GM18873 (cell line): ENCODE data around the gene VTI1B.
"Not testable (repeated sequence)": the region's sequence is repeated elsewhere in the genome, so short reads cannot be mapped to it uniquely, and the experiment has no call there.

Experiments used
- ATAC-seq: cut with Tn5 transposase; IDR thresholded peaks from one replicate; pipeline ENCODE4 v1.9.1; 2021; ENCODE audit warnings: mild to moderate bottlenecking, moderate library complexity, moderate number of reproducible peaks; ENCODE audit not compliant: unreplicated experiment, low FRiP score

VTI1B gene

DNA sequence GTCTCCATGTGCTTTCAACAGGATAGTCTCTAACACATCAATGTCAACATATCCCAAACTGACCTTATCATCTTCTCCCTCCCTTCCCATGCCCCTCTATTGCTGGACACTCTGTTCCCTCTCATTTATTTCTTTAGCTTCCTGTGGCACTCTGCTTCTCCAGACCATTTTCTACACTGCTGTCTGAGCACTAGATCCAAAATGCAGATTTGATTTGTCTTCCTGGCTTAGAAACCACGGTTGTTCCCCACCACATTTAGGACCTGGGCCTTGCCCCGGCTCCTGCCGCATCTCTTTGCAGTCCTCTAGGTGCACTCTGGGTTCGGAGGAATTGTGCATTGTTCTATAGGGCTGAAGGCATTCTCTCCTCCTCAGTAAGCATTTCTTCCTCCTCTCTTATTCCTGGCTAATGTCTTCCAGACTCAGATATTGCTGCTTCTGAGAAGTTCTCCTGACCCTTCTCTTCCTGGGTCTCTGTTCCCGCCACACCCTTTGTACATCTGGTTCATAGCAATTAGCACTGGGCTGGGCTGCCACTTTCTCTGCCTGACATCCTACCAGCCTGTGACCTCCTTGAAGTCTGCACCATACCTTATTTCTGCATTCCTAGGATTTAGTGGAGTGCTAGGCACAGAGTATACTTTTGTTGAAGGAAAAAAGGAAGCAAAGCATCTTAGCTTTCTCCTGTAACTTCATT lies 40.8 kb downstream of the VTI1B start:
- no peak for ATAC-seq

DNA sequence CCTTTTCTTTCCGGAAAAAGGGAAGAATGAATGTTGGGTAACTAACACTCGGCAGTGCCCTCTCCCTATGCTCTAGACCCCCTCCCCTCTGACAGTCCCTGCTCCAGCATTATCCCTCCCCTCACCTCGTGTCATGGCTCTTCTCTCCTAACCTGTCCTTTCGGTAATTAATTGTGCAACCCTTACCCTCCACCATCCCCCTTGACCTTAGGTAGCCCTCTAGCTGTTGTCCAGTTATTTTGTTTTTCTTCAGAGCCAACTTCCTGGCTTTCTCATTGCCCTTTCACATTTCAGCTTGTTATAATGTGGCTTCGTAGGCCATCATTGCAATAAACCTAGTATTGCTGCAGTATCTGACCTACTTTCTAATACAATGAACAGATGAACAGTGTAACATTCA lies 43.5 kb downstream of the VTI1B start:
- no peak for ATAC-seq

DNA sequence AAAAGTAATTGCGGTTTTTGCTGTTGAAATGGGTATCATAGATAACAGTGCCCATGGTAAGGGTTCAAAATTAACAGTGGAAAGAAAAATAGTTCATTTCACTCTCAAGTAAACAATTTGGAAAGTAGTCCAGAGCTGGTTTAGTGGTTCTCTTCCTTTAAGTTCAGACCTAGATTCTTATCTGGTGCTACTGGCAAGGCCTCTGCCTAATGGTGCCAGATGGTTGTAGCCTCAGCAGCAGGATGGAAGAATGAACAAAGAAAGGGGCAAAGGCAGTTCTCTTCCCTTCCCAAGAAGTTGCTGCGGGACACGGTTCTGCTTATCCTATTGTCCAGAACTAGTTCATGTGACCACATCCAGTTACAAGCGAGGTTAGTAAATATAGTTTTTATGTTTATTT lies 44.2 kb downstream of the VTI1B start:
- ATAC-seq = no peak

DNA sequence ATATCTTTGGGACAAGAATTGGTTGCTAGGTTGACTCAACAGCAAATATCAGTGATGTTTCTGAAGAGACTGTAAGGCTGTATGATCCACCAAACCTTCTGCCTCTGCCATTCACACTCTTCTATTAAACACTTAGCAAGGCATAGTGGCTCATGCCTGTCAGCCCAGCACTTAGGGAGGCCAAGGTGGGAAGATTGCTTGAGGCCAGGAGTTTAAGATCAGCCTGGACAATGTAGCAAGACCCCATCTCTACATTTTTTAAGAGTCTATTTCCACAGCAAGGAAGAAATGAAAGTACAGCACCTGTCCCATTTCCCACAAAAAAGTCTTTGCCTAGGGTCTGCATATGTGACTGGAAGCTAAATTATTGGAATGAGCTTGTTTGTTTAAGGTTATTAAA lies 46.9 kb downstream of the VTI1B start:
- ATAC-seq = no peak

DNA sequence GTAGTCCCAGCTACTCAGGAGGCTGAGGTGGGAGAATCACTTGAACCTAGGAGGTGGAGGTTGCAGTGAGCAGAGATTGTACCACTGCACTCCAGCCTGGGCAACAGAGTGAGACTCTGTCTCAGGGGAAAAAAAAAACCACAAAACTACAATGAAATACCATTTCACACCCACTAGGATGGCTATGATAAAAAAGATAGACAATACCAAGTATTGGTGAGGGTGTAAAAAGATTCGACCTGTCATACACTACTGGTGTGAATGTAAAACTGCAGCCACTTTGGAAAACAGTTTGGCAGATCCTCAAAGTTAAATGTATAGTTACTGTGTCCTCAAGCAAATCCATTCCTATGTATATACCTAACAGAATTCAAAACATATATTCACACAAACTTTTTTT lies 48.3 kb downstream of the VTI1B start:
- not testable (repeated sequence) for ATAC-seq

DNA sequence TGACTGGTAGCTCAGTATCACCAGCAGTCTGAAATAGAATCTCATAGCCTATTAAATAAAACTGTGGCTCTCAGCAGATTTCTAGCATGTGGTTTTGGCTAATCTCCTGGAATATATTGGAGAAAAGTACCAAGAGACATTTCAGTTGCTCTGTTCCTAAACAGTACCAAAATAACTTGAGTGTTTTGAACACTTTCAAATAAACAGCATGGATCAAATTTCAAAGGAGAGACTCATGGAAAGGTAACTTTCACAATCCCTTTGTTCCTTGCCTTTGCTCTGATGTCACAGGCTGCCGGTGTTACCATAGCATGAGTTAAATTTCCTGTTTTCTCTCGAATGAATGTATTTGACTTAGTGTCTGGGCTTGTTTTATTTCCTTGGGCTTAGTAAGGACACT lies 51.3 kb downstream of the VTI1B start:
- no peak for ATAC-seq

DNA sequence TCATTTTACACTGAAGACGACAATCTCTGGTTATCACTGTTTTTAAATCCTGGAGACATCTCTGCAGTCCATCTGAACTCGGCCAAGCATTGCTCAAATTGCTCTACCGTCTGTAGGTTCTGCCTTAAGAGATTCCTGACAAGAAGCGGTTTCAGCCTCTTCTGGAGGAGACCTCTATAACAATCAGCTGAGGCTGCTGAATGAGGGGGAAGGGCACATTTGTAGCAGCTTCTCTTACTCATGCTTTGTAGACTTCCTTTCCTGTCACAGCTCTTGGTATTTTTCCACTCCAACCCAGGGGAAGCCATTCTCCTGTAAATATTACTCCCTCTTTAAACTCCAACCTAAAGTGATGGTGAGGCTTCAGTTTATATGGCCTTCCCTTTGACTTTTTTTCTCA lies 51.8 kb downstream of the VTI1B start:
- no peak for ATAC-seq

DNA sequence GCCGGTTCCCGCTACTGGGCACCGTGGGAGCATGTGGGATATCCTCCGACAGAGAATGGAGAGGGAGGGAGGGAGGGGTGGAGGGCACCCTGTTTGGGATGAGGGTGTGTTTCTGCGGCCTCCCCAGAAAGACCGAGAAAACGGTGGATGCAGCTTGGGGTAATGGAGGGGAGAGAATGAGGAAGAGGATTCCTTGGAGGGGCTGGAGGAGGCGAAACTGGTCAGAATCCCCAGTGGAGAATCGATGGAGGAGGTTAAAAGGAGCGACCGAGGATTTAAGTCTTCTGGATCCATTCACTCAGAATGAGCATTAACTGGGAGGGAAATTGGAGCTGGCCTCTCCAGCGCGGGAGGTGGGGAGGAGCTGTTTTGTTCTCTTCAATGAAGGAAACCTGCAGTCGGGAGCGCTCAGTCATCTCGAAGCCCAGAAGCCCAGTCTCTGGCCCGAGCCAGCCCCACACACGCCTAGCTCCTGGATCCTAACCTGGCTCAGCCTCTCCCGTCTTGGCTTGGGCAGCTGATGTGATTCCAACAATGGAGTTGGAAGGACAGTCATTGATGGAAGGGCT lies 54.1 kb downstream of the VTI1B start:
- no peak for ATAC-seq

DNA sequence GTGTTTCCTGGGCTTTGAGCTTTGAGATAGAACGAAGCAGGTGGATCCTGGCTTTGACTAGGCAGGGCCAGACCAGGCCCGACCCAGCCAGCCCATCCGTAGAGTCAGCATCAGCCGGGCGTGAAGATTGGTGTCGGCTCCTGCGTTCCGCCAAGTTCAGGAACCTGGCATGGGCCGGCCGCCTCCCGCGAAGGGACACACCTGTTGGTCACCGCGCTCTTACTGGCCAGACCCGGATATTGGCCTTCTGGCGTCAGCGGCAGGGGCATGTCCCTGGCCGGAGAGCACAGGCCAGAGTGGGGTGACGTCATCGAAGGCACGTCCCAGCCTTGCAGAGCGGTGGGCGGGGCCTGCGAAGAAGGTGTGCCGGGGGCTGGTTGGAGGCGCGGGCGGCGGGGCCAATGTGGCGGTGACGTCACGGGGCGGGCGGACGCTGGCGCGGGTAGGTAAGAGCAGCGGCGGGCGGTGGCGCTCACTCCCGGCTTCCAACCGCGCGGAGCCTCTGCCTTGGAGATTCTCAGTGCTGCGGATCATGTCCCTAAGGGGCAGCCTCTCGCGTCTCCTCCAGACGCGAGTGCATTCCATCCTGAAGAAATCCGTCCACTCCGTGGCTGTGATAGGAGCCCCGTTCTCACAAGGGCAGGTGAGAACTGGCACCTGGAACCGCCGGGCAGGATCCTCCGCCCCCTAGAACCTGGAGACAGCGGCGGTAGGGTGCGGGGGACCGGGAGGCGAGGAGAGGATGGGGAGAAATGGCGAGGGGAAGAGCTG lies 54.8 kb downstream of the VTI1B start, which contains the start of gene ARG2:
TSS of gene ARG2 (plus strand) at position 475 of the 771 bp plus-strand sequence. CDS start at position 533, 58 bp downstream.
- peak; percentile 90 for ATAC-seq

DNA sequence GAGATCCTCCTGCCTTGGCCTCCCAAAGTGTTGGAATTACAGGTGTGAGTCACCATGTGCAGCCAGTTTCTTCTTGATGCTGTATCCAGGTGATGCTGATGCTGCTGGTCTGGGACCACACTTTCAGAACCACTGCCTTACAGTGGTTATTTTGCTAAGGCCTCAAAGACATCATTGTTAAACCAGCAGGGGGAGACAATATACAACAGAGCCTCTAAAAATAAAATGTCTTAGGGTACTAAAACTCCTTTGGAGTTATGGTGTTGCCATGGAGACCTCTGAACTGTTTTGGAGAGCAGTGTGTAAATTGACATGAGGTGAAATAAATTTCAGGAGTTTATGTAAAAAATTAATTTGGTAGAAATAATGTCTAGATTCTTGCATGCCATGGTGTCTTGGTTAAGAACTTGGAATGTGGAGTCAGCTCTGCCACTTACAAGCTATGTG lies 55.8 kb downstream of the VTI1B start:
- no peak for ATAC-seq

DNA sequence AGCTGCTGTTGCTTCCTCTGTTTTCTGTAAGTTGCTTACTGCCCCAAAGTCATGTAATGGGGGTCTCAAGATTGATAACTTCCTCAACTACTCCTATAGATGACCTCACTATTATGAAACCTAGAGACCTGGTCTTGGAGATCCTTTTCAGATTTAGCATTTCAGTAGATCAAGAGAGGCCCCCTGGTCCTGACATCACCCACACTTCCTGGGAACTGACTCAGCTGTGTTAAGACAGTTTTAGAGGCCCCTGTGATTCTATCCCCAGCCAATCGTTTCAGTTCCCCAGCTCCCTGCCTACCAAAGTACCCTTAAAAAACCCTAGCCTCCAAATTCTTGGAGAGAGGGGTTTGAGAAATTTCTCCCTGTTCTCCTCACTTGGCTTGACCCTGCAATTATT lies 63.9 kb downstream of the VTI1B start:
- no peak for ATAC-seq

DNA sequence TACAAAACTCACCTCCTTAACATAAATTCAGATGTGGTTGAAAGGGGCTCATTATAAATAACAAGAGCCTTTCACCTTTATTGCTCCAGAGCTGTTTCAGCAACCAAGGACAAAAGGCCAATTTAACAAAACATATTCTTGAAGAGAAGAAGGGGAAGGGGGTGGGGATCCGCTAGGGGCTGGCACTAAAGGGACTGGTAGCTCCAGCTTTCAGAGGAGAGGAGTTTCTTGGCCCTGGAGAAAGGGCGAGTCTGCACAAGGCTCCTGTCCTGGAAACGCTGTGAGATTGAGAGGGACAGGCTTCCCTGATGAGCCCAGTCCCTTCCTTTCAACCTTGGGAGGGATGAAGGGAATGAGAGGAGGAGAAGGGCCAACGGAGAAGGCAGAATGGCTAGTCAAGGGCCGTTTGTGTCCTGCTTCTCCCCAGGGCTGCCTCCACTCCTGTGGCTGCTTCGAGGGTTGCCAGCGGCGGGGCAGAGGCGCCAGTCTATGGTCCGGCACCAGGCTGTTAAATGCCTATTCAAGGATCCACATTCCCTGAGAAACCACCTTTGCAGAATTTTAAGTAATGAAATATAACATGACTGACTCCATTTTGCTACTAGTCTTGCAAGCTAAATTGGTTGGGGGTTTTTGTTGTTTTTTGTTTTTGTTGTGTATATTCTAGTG lies 64.7 kb downstream of the VTI1B start:
- no peak for ATAC-seq

DNA sequence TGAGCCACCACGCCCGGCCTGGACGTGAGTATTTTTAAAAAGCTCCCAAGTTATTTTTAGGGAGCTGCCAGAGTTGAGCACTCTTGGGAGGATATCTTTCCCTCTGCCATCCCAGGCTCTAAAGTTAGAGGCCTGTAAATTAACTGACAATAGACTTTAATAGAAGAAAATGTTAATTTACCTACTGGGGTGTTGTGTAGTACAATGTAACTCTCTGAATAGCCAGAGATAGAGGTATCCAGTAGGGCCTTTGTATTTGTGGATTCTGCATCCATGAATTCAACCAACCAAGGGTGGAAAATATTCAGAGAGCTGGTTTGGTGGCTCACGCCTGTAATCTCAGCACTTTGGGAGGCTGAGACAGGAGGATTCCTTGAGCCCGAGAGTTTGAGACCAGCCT lies 66.8 kb downstream of the VTI1B start:
- no peak for ATAC-seq

DNA sequence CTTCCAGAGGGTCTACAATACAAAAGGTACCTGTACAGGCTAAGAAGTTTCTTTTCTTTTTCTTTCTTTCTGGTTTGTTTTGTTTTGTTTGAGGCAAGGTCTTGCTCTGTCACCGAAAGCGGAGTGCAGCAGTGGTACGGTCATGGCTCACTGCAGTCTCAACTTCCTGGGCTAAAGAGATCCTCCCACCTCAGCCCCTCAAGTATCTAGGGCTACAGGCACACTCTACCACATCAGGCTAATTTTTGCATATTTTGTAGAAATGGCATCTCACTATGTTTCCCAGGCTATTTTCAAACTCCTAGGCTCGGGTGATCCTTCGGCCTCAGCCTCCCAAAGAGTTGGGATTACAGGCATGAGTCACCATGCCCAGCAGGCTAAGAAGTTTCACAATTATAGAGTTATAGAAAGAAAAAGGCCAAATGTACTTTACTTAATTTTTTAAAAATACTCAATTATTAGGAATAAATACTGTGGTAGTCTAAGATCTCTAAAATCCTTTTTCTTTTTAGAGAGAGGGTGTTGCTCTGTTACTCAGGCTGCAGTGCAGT lies 71.4 kb downstream of the VTI1B start:
- peak; percentile 55 for ATAC-seq

DNA sequence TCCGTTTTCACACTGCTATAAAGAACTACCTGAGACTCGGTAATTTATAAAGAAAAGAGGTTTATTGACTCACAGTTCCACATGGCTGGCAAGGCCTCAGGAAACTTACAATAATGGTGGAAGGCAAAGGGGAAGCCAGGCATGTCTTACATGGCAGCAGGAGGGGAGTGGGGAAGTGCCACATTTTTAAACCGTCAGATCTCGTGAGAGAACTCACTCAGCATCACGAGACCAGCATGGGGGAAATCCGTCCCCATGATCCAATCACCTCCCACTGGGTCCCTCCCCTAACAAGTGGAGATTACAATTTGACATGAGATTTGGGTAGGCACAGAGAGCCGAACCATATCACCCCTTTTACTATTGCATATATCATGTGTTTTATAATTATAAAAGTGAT lies 72.4 kb downstream of the VTI1B start:
- ATAC-seq = no peak

DNA sequence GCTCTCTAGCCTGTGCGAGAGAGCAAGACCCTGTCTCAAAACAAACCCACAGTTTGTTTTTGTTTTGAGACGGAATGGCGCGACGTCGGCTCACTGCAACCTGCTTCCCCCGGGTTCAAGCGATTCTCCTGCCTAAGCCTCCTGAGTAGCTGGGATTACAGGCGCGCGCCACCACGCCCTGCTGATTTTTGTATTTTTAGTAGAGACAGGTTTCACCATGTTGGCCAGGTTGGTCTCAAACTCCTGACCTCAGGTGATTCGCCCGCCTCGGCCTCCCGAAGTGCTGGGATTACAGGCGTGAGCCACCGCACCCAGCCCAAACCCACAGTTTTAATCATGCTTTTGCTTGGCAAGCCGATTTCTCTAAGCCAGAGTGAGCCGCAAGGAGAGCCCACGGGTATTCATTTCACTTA lies 73.9 kb downstream of the VTI1B start:
- not testable (repeated sequence) for ATAC-seq

DNA sequence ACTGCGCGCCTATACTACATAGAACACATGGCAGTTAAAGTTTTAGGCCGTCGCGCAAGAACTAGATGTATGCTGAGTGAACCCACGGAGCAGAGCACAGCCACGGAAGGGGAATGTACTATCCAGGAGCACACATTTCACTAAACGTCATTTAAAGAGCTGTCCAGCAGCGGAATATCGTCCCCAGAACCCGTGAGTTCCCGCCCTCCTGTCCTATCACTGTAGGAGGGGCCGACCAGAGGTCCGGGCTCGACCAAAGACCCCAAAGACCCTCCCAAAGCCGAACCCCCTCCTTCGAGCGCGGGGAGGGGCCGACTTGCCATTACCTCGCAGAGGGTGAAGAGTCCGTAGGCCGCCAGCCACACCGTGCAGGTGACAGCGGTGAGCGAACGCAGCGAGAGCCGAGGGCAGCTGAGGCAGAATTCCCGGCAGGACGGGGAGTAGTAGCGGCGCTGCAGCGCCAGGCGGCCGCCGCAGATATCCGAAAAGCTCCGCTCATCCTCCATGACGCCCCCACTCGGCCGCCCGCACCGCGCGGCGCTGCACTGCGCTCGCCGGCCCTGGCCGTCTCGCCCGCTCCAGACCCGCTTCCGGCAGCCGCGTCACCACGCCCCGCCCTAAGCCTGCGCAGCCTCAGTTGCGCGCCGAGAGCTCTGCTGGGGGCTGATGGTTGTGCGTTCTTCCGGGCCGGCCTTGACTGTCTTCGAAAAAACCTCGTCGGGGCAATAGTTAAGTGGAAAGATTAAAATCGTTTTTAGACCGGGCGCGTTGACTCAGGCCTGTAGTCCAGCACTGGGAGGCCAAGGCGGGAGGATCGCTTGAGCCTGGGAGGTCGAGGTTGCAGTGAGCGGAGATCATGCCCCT lies 74.5 kb downstream of the VTI1B start, which contains the start of gene PIGH:
TSS of gene PIGH (minus strand) at position 571 of the 864 bp plus-strand sequence. CDS start at position 506, 65 bp downstream.
- peak; percentile 73 for ATAC-seq
